ENCODE results near the gene BOK.

DNA sequence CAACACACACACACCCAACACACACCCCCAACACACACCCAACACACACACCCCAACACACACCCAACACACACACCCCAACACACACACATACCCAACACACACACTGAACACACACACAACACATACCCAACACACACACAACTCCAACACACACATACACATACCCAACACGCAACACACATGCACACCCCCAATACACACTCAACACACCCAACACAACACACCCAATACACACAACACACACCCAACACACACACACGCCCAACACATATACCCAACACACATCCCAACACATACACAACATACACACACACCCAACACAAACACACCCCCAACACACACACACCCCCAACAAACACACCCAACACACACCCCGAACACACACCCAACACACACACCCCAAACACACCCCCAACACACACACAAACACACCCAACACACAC, 42.0 kb upstream of the BOK start:
- TF ChIP-seq YY1 (IDR thresholded peaks at IDR 0.05; ENCODE audit: insufficient read depth, insufficient read length) (no peak), ZNF274 (IDR thresholded peaks at IDR 0.05; ENCODE audit: low read depth, low read length) (no peak)
